Liver (tissue), 9 donors: ENCODE results near the gene LRRC7. TPM values are rescaled to one million over a fixed set of nuclear protein-coding genes. Genes with fewer than 3 reads are reported as not detected.

Experiments used
- DNase-seq: peaks from one replicate; pipeline ENCODE4 v3.0.0-alpha.2; 2017; ENCODE audit warnings: low spot score
- H3K27ac ChIP-seq, 2 donors: one replicate each; pipeline ENCODE4 v1.7.0; 2013; ENCODE audit warnings: inconsistent platforms in 2 of 2, low read length in 2 of 2, control low read depth in 1 of 2, low read depth in 1 of 2, mild to moderate bottlenecking in 1 of 2
- H3K27me3 ChIP-seq, 4 donors: one replicate each; pipeline versions ENCODE4 v1.6.1 to v1.7.0; 2013; ENCODE audit warnings: low read length in 3 of 4, inconsistent platforms in 1 of 4, mild to moderate bottlenecking in 1 of 4, moderate library complexity in 1 of 4; ENCODE audit not compliant: control insufficient read depth in 4 of 4, insufficient read depth in 4 of 4
- H3K36me3 ChIP-seq, 4 donors: one replicate each; pipeline versions ENCODE4 v1.6.1 to v1.7.0; 2013; ENCODE audit warnings: low read length in 3 of 4, mild to moderate bottlenecking in 3 of 4, low read depth in 1 of 4, moderate library complexity in 1 of 4; ENCODE audit not compliant: control insufficient read depth in 4 of 4, insufficient read depth in 3 of 4
- H3K4me1 ChIP-seq, 4 donors: one replicate each; pipeline versions ENCODE4 v1.6.1 to v1.7.0; 2013; ENCODE audit warnings: low read length in 3 of 4, mild to moderate bottlenecking in 3 of 4, moderate library complexity in 1 of 4; ENCODE audit not compliant: control insufficient read depth in 4 of 4, insufficient read depth in 4 of 4
- H3K4me3 ChIP-seq, 3 donors: one replicate each; pipeline versions ENCODE4 v1.6.1 to v1.7.0; 2013; ENCODE audit warnings: low read length in 3 of 3, control low read depth in 1 of 3, low read depth in 1 of 3, mild to moderate bottlenecking in 1 of 3
- H3K9ac ChIP-seq, 2 donors: one replicate each; pipeline ENCODE4 v1.7.0; 2013; ENCODE audit warnings: low read length in 2 of 2, mild to moderate bottlenecking in 2 of 2, moderate library complexity in 2 of 2, control low read depth in 1 of 2, low read depth in 1 of 2
- H3K9me3 ChIP-seq, 4 donors: one replicate each; pipeline versions ENCODE4 v1.6.1 to v1.7.0; 2013; ENCODE audit warnings: low read length in 3 of 4; ENCODE audit not compliant: control insufficient read depth in 4 of 4
- EGR1 ChIP-seq, 2 donors: IDR thresholded peaks; 2 replicates each; pipeline ENCODE4 v1.6.1; 2016 to 2018; ENCODE audit warnings: antibody characterized with exemption in 2 of 2, low read depth in 2 of 2
- FOXA1 ChIP-seq: IDR thresholded peaks from 2 replicates; pipeline ENCODE4 v1.6.1; 2016; ENCODE audit warnings: antibody characterized with exemption
- FOXA2 ChIP-seq: IDR thresholded peaks from 2 replicates; pipeline ENCODE4 v1.6.1; 2016; ENCODE audit warnings: antibody characterized with exemption
- GABPA ChIP-seq, 2 donors: IDR thresholded peaks in 1 of 2; conservative IDR thresholded peaks in 1 of 2; 2 replicates each; pipeline ENCODE4 v1.6.1; 2016; ENCODE audit warnings: antibody characterized with exemption in 2 of 2, mild to moderate bottlenecking in 1 of 2, moderate library complexity in 1 of 2
- HNF4A ChIP-seq, 2 donors: conservative IDR thresholded peaks; 2 replicates each; pipeline ENCODE4 v1.6.1; 2016; ENCODE audit warnings: antibody characterized with exemption in 2 of 2, mild to moderate bottlenecking in 2 of 2
- HNF4G ChIP-seq: IDR thresholded peaks from 2 replicates; pipeline ENCODE4 v1.6.1; 2016; ENCODE audit warnings: antibody characterized with exemption
- JUND ChIP-seq, 2 donors: IDR thresholded peaks; 2 replicates each; pipeline ENCODE4 v1.6.1; 2016; ENCODE audit warnings: antibody characterized with exemption in 2 of 2
- NR2F2 ChIP-seq: IDR thresholded peaks from 2 replicates; pipeline ENCODE4 v1.6.1; 2016; ENCODE audit warnings: antibody characterized with exemption
- RAD21 ChIP-seq, 2 donors: IDR thresholded peaks; 2 replicates each; pipeline ENCODE4 v1.6.1; 2016; ENCODE audit warnings: antibody characterized with exemption in 2 of 2, mild to moderate bottlenecking in 2 of 2
- RXRA ChIP-seq, 2 donors: IDR thresholded peaks; 2 replicates each; pipeline ENCODE4 v1.6.1; 2017 to 2018; ENCODE audit warnings: antibody characterized with exemption in 2 of 2, mild to moderate bottlenecking in 1 of 2
- SP1 ChIP-seq: IDR thresholded peaks from 2 replicates; pipeline ENCODE4 v1.6.1; 2018; ENCODE audit warnings: antibody characterized with exemption, mild to moderate bottlenecking
- TAF1 ChIP-seq: conservative IDR thresholded peaks from 2 replicates; pipeline ENCODE4 v1.6.1; 2016; ENCODE audit warnings: antibody characterized with exemption, mild to moderate bottlenecking
- YY1 ChIP-seq: IDR thresholded peaks from 2 replicates; pipeline ENCODE4 v1.6.1; 2016; ENCODE audit warnings: antibody characterized with exemption, mild to moderate bottlenecking
- WGBS: extraction: QIAGEN DNeasy Blood & Tissue Kit; methylation state at CpG from one replicate; pipeline ENCODE4 v1.1.7; 2013; 5-methylcytosine and 5-hydroxymethylcytosine counted together
- polyA plus RNA-seq, 2 donors: library from polyadenylated mRNA; stranded (reverse) in 1 of 2; unstranded in 1 of 2; fragments of 200-250 nt in 1 of 2; fragments of >200 nt in 1 of 2; fragmentation: Nextera tagmentation in 1 of 2; extraction: Ambion mirVana in 1 of 2; gene quantifications; one replicate each; pipeline versions ENCODE4 v1.2.1 to v1.2.3, GENCODE V29; 2013 to 2015
- total RNA-seq, 2 donors: library from RNA; depleted of rRNA; stranded (reverse); fragments of >200 nt; gene quantifications; one replicate each; pipeline ENCODE4 v1.2.3, GENCODE V29; 2014
- TF ChIP-seq, protein P1 (sequence below): IDR thresholded peaks from 2 replicates; pipeline ENCODE4 v1.6.1; 2016; ENCODE audit warnings: antibody characterized with exemption
- TF ChIP-seq, protein P2 (sequence below): IDR thresholded peaks from 2 replicates; pipeline ENCODE4 v1.6.1; 2016; ENCODE audit warnings: antibody characterized with exemption
- TF ChIP-seq, protein P3 (sequence below): fragments of 150-350 bp; IDR thresholded peaks from 2 replicates; pipeline ENCODE4 v1.5.1; 2017; ENCODE audit warnings: improper control_type of control experiment, low read depth, low read length; ENCODE audit not compliant: missing input control
- TF ChIP-seq, protein P4 (sequence below): IDR thresholded peaks from 2 replicates; pipeline ENCODE4 v1.6.1; 2016; ENCODE audit warnings: antibody characterized with exemption
- donor health status: healthy.
- donor health status: healthy.
- donor health status: healthy.
- donor health status: healthy.
- donor health status: healthy.

LRRC7 gene
- total and polyA plus RNA-seq, 4 donors = 0.08 to 1.1 (median 0.67) TPM

DNA sequence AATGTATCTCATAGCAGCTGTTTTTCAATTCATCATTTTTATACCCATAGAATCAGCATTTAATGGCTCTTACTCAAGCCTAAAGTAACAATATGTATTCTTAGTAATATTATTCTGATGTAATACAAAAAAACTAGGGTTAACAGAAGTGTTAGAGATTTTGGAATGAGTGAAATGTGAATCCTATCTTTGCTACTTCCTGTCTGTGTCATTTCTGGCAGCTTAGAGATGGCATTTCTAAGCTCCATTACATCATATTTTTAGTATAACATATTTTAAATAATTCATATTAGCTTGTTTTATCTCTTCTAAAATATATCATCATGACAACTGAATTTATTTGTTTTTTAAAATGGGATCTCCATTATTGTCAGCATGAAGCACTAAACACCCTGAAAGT lies 90.2 kb downstream of the LRRC7 start:
- no peak for DNase-seq
- no peaks in the 10 kb centered on the region for H3K27me3 ChIP-seq

DNA sequence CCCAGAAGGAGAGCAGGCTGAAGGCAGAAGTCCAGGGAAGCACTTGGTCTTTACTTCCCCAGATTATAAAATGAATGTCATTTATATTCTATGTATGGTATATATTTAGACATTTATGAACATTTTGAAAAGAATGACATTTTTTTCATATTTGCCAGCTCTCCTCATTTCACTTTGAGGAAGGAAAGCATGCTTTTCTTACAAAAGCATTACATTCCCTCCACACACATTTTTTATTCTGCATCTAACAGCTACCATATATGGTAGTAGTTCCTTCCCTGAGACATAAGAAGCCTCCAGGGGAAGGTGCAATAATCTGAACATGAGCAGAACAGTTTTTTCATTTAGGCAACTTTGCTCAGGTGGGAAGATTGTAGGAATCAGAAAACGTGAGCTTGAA lies 94.0 kb downstream of the LRRC7 start:
- H3K36me3 ChIP-seq = no peaks in the 10 kb centered on the region
- H3K4me1 ChIP-seq = no peaks in the 10 kb centered on the region
- H3K9ac ChIP-seq = no peak overlapping the region
- H3K27ac ChIP-seq = no peak overlapping the region
- H3K4me3 ChIP-seq = no peak overlapping the region
- no peaks in the 10 kb centered on the region for H3K27me3 ChIP-seq
- WGBS = 63% methylated on average over 1 of the region's 1 CpG
- no peaks in the 10 kb centered on the region for H3K9me3 ChIP-seq
- no peak for DNase-seq
- TF ChIP-seq HNF4G = no peak
- no peak for TF ChIP-seq YY1
- no peak for TF ChIP-seq TAF1
- TF ChIP-seq, protein P1, sequence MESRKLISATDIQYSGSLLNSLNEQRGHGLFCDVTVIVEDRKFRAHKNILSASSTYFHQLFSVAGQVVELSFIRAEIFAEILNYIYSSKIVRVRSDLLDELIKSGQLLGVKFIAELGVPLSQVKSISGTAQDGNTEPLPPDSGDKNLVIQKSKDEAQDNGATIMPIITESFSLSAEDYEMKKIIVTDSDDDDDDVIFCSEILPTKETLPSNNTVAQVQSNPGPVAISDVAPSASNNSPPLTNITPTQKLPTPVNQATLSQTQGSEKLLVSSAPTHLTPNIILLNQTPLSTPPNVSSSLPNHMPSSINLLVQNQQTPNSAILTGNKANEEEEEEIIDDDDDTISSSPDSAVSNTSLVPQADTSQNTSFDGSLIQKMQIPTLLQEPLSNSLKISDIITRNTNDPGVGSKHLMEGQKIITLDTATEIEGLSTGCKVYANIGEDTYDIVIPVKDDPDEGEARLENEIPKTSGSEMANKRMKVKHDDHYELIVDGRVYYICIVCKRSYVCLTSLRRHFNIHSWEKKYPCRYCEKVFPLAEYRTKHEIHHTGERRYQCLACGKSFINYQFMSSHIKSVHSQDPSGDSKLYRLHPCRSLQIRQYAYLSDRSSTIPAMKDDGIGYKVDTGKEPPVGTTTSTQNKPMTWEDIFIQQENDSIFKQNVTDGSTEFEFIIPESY = no peak
- TF ChIP-seq, protein P2, sequence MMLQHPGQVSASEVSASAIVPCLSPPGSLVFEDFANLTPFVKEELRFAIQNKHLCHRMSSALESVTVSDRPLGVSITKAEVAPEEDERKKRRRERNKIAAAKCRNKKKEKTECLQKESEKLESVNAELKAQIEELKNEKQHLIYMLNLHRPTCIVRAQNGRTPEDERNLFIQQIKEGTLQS = no peak
- TF ChIP-seq, protein P3, sequence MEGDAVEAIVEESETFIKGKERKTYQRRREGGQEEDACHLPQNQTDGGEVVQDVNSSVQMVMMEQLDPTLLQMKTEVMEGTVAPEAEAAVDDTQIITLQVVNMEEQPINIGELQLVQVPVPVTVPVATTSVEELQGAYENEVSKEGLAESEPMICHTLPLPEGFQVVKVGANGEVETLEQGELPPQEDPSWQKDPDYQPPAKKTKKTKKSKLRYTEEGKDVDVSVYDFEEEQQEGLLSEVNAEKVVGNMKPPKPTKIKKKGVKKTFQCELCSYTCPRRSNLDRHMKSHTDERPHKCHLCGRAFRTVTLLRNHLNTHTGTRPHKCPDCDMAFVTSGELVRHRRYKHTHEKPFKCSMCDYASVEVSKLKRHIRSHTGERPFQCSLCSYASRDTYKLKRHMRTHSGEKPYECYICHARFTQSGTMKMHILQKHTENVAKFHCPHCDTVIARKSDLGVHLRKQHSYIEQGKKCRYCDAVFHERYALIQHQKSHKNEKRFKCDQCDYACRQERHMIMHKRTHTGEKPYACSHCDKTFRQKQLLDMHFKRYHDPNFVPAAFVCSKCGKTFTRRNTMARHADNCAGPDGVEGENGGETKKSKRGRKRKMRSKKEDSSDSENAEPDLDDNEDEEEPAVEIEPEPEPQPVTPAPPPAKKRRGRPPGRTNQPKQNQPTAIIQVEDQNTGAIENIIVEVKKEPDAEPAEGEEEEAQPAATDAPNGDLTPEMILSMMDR = no peak
- no peak for TF ChIP-seq JUND (IDR thresholded peaks at IDR 0.05)
- no peak for TF ChIP-seq GABPA (IDR thresholded peaks at IDR 0.05 in 1 of 2, conservative IDR thresholded peaks at IDR 0.05 in 1 of 2)
- TF ChIP-seq RXRA (IDR thresholded peaks at IDR 0.05) = no peak
- TF ChIP-seq RAD21 (IDR thresholded peaks at IDR 0.05) = no peak
- no peak for TF ChIP-seq HNF4A (conservative IDR thresholded peaks at IDR 0.05)
- no peak for TF ChIP-seq EGR1 (IDR thresholded peaks at IDR 0.05; ENCODE audit: low read depth in 2 of 2)
- TF ChIP-seq FOXA1 = no peak
- TF ChIP-seq NR2F2 = no peak
- no peak for TF ChIP-seq FOXA2
- no peak for TF ChIP-seq SP1
- TF ChIP-seq, protein P4, sequence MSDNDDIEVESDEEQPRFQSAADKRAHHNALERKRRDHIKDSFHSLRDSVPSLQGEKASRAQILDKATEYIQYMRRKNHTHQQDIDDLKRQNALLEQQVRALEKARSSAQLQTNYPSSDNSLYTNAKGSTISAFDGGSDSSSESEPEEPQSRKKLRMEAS = no peak

More for the DNA sequence above, 90.2 kb downstream of the LRRC7 start:
- H3K36me3 ChIP-seq = no peaks in the 10 kb centered on the region
- no peak overlapping the region for H3K9ac ChIP-seq
- TF ChIP-seq EGR1 (IDR thresholded peaks at IDR 0.05; ENCODE audit: low read depth in 2 of 2) (no peak), TAF1 (no peak), RAD21 (IDR thresholded peaks at IDR 0.05) (no peak), SP1 (no peak), HNF4G (no peak), RXRA (IDR thresholded peaks at IDR 0.05) (no peak), FOXA2 (no peak), YY1 (no peak)
- TF ChIP-seq, protein P1 = no peak
- TF ChIP-seq, protein P2 = no peak
- TF ChIP-seq, protein P3 = no peak
- H3K9me3 ChIP-seq = no peaks in the 10 kb centered on the region
- H3K4me3 ChIP-seq = no peak overlapping the region
- no peaks in the 10 kb centered on the region for H3K4me1 ChIP-seq
- no peak overlapping the region for H3K27ac ChIP-seq
